ENCODE measurements around the gene SLC9A8.

SLC9A8 gene

DNA sequence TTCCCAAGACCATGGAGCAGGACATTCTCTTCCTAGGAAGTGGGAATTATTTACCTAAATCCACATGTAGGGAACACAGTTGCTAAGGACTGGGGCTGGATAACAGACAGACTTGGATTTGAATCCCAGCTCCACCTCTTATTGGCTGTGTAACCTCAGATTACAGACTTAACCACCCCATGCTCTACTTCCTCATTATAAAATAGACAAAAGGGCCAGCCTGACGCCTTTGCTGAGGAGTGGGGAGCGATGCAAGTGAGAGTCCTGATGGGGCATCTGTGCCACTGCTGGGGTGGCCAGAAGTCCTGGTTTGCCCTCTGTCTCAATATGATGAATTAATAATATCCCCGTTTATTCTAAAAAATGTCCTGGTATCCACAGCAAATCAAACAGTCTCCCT, 55.9 kb downstream of the SLC9A8 start:
- Histone ChIP-seq H3K27me3 (no peaks in the 10 kb centered on the region), H3K4me3 (ENCODE audit: low read depth in 1 of 2, low read length in 1 of 2) (no peak overlapping the region), H3K4me1 (ENCODE audit: control insufficient read depth in 1 of 2, insufficient read depth in 1 of 2, low read depth in 1 of 2, low read length in 1 of 2) (no peaks in the 10 kb centered on the region), H3K36me3 (peaks cover 92% of the 10 kb centered on the region), H3K9me3 (no peaks in the 10 kb centered on the region), H3K27ac (peak overlapping the region; percentile 28)
- TF ChIP-seq, protein P1, sequence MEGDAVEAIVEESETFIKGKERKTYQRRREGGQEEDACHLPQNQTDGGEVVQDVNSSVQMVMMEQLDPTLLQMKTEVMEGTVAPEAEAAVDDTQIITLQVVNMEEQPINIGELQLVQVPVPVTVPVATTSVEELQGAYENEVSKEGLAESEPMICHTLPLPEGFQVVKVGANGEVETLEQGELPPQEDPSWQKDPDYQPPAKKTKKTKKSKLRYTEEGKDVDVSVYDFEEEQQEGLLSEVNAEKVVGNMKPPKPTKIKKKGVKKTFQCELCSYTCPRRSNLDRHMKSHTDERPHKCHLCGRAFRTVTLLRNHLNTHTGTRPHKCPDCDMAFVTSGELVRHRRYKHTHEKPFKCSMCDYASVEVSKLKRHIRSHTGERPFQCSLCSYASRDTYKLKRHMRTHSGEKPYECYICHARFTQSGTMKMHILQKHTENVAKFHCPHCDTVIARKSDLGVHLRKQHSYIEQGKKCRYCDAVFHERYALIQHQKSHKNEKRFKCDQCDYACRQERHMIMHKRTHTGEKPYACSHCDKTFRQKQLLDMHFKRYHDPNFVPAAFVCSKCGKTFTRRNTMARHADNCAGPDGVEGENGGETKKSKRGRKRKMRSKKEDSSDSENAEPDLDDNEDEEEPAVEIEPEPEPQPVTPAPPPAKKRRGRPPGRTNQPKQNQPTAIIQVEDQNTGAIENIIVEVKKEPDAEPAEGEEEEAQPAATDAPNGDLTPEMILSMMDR (IDR thresholded peaks at IDR 0.05) = no peak

DNA sequence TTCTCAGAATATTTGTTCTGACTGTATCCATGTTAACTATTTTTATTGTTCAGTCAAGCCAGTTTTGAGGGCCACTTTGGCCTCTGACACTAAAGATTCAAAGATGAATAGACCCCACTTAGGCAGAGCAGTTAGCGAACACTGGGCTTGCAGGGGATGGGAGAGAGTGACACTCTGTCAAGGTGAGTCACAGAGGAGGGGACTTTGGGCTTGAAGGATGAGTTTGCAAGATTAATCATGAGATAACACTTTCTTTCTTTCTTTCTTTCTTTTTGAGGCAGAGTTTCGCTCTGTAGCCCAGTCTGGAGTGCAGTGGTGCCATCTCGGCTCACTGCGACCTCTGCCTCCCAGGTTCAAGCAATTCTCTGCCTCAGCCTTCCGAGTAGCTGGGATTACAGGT, 56.3 kb downstream of the SLC9A8 start:
- Histone ChIP-seq H3K4me1 (ENCODE audit: control insufficient read depth in 1 of 2, insufficient read depth in 1 of 2, low read depth in 1 of 2, low read length in 1 of 2) (no peaks in the 10 kb centered on the region), H3K9me3 (no peaks in the 10 kb centered on the region), H3K4me3 (ENCODE audit: low read depth in 1 of 2, low read length in 1 of 2) (no peak overlapping the region), H3K27me3 (no peaks in the 10 kb centered on the region), H3K27ac (no peak overlapping the region), H3K36me3 (peaks cover 91% of the 10 kb centered on the region)
- TF ChIP-seq, protein P1 (IDR thresholded peaks at IDR 0.05) = no peak

DNA sequence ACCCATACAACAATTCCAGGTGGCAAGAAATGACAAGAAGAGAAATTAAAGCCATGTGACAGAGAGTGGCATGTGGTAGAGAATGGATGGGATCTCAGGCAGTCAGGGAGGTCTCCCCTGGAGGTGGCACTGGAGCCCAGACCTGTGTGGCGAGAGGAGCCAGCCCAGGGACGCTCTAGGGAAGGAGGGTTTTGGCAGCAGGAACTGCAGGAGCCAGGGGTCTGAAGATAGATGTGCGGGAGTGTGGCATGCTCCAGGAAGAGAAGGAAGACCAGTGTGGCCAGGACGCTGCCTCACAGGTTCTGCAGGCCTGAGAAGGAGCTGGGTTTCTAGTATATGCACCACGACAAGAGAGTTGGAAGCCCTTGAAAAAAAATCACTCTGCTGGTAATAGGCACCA, 57.6 kb downstream of the SLC9A8 start:
- H3K9me3 ChIP-seq = no peaks in the 10 kb centered on the region
- H3K36me3 ChIP-seq = peaks cover 90% of the 10 kb centered on the region
- no peak overlapping the region for H3K27ac ChIP-seq
- no peak overlapping the region for H3K4me3 ChIP-seq (ENCODE audit: low read depth in 1 of 2, low read length in 1 of 2)
- H3K27me3 ChIP-seq = no peaks in the 10 kb centered on the region
- H3K4me1 ChIP-seq (ENCODE audit: control insufficient read depth in 1 of 2, insufficient read depth in 1 of 2, low read depth in 1 of 2, low read length in 1 of 2) = no peaks in the 10 kb centered on the region
- TF ChIP-seq, protein P1 (IDR thresholded peaks at IDR 0.05) = no peak

DNA sequence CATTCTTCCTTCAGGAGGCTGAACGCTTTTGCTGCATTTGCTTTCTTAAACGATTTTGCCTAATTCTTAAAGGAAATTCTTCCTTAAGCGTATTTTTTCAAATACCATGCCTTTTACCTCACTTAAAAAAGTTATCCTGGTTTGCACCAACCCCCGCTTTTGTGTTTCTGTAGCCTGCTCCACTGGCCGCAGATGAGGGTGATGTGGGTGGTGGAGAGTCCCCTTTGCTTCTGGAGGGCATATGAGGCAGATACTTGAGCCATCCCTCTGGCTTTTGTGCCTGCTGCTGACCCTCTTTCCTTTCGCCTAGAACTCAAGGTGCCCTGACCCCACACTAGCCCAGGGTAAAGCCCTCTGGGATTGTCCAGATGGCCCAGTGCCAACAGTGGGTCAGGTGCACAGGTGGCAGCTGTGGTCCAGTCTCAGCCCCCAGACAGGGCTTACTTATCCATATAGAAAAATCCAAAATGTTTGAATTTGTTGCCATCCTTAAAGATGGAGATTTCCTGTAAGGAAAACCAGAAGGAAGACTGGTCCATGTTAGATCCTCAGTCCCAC, 58.8 kb downstream of the SLC9A8 start:
- TF ChIP-seq, protein P1 (IDR thresholded peaks at IDR 0.05) = no peak
- no peak overlapping the region for H3K4me3 ChIP-seq (ENCODE audit: low read depth in 1 of 2, low read length in 1 of 2)
- no peaks in the 10 kb centered on the region for H3K9me3 ChIP-seq
- H3K4me1 ChIP-seq (ENCODE audit: control insufficient read depth in 1 of 2, insufficient read depth in 1 of 2, low read depth in 1 of 2, low read length in 1 of 2) = no peaks in the 10 kb centered on the region
- peaks cover 90% of the 10 kb centered on the region for H3K36me3 ChIP-seq
- H3K27me3 ChIP-seq = no peaks in the 10 kb centered on the region
- no peak overlapping the region for H3K27ac ChIP-seq

DNA sequence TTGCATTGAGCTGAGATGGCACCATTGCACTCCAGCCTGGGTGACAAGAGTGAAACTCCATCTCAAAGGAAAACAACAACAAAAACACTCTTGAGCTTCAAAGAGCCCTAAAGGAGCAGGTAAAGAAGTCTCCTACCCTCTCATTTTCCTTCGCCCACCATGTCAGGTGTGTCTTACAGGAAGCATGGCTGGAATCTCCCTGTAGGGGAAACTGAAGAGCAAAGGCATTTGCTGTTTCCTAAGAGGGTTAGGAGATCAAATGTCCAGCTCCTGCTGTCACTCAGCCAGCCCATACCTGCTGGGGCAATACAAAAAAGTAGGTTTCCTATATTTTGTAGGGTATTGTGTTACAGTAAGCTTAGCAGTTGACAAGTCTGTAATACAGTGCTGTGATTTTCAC, 59.4 kb downstream of the SLC9A8 start:
- no peaks in the 10 kb centered on the region for H3K4me1 ChIP-seq (ENCODE audit: control insufficient read depth in 1 of 2, insufficient read depth in 1 of 2, low read depth in 1 of 2, low read length in 1 of 2)
- no peak overlapping the region for H3K4me3 ChIP-seq (ENCODE audit: low read depth in 1 of 2, low read length in 1 of 2)
- H3K36me3 ChIP-seq = peaks cover 91% of the 10 kb centered on the region
- H3K27ac ChIP-seq = no peak overlapping the region
- TF ChIP-seq, protein P1 (IDR thresholded peaks at IDR 0.05) = no peak
- H3K9me3 ChIP-seq = no peaks in the 10 kb centered on the region
- H3K27me3 ChIP-seq = no peaks in the 10 kb centered on the region

DNA sequence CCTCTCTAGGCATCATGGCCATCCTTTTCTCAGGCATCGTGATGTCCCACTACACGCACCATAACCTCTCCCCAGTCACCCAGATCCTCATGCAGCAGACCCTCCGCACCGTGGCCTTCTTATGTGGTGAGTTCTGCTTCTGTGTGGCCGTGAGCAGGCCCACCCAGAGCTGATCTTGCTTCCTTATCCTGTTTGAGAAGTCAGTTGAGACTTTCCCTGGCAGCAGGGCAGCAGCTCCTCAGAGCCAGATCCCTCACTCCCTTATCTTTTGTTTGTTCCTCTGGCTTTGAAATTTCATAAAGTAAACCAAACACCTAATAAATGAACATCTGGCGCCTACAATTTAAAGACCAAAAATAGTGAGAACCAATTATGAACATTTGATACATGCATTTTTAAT, 62.1 kb downstream of the SLC9A8 start:
- Histone ChIP-seq H3K27ac (no peak overlapping the region), H3K36me3 (peaks cover 89% of the 10 kb centered on the region), H3K27me3 (no peaks in the 10 kb centered on the region), H3K9me3 (no peaks in the 10 kb centered on the region), H3K4me3 (ENCODE audit: low read depth in 1 of 2, low read length in 1 of 2) (no peak overlapping the region), H3K4me1 (ENCODE audit: control insufficient read depth in 1 of 2, insufficient read depth in 1 of 2, low read depth in 1 of 2, low read length in 1 of 2) (no peaks in the 10 kb centered on the region)
- TF ChIP-seq, protein P1 (IDR thresholded peaks at IDR 0.05) = no peak
